Upper lobe of right lung (tissue), 1 donor: ENCODE measurements around the gene ZGPAT. TPM values are rescaled to one million over a fixed set of nuclear protein-coding genes. Genes with fewer than 3 reads are reported as not detected.

Experiments used
- ATAC-seq: fragments of 200-7000 bp; cut with Tn5 transposase; one replicate; pipeline ENCODE4 v1.9.1; 2020; ENCODE audit warnings: mild to moderate bottlenecking, moderate library complexity
- DNase-seq: peaks from one replicate; pipeline ENCODE4 v3.0.0-alpha.2; 2020
- H3K27ac ChIP-seq: fragments of 200-600 bp; one replicate; pipeline ENCODE4 v1.8.0; 2022
- H3K27me3 ChIP-seq: fragments of 200-600 bp; one replicate; pipeline ENCODE4 v1.8.0; 2022; ENCODE audit warnings: mild to moderate bottlenecking
- H3K36me3 ChIP-seq: fragments of 200-600 bp; one replicate; pipeline ENCODE4 v1.8.0; 2022
- H3K4me1 ChIP-seq: fragments of 200-600 bp; one replicate; pipeline ENCODE4 v1.8.0; 2022
- H3K4me3 ChIP-seq: fragments of 200-600 bp; one replicate; pipeline ENCODE4 v1.8.0; 2022; ENCODE audit warnings: mild to moderate bottlenecking
- H3K9me3 ChIP-seq: fragments of 200-600 bp; one replicate; pipeline ENCODE4 v1.8.0; 2022
- CTCF ChIP-seq: fragments of 200-600 bp; IDR thresholded peaks from one replicate; pipeline ENCODE4 v1.8.0; 2022; ENCODE audit warnings: antibody characterized with exemption
- intact Hi-C: fragments of 100-400 bp; cut with DNase I; formaldehyde crosslinking; loops from one replicate; pipeline ENCODE4 v1.11.0; 2022
- total RNA-seq: library from RNA; stranded (reverse); fragmentation: NEBNext Ultra II Directional; extraction: Animal tissue kit (Norgen Biotek cat#: 25700); gene quantifications from one replicate; pipeline ENCODE4 v1.2.1, GENCODE V29; 2021
- donor health status: DM: no; HTN: yes; CAD: no; lungs with severe emphysema.

The ZGPAT gene
- total RNA-seq, 1 donor from 2014 or later = 27.6 TPM

GRCh38 chr20:63705232-63706026 is 2.4 kb upstream of the ZGPAT start:
- intact Hi-C loops = no loop called here
- H3K4me1 ChIP-seq = peaks cover 24% of the 10 kb centered on the region
- H3K4me3 ChIP-seq = no peak overlapping the region
- no peak for TF ChIP-seq CTCF
- no peaks in the 10 kb centered on the region for H3K9me3 ChIP-seq
- ATAC-seq (no peak), DNase-seq (no peak)
- H3K27ac ChIP-seq = no peak overlapping the region
- H3K36me3 ChIP-seq = peaks cover 47% of the 10 kb centered on the region
- H3K27me3 ChIP-seq = no peaks in the 10 kb centered on the region

GRCh38 chr20:63706027-63706695 is 1.7 kb upstream of the ZGPAT start:
- H3K27ac ChIP-seq = peak overlapping the region; percentile 93
- peaks cover 53% of the 10 kb centered on the region for H3K36me3 ChIP-seq
- TF ChIP-seq CTCF = no peak
- peak overlapping the region; percentile 75 for H3K4me3 ChIP-seq
- no peaks in the 10 kb centered on the region for H3K9me3 ChIP-seq
- no peaks in the 10 kb centered on the region for H3K27me3 ChIP-seq
- ATAC-seq (no peak), DNase-seq (no peak)
- intact Hi-C loops = no loop called here
- H3K4me1 ChIP-seq = peaks cover 24% of the 10 kb centered on the region

GRCh38 chr20:63706852-63707557 is 834 bp upstream of the ZGPAT start:
- Histone ChIP-seq H3K27me3 (no peaks in the 10 kb centered on the region), H3K9me3 (no peaks in the 10 kb centered on the region), H3K36me3 (peaks cover 62% of the 10 kb centered on the region), H3K4me3 (peak overlapping the region; percentile 75), H3K27ac (peak overlapping the region; percentile 93), H3K4me1 (peaks cover 24% of the 10 kb centered on the region)
- intact Hi-C loops = no loop called here
- DNase-seq = peak; percentile 83
- ATAC-seq = peak; percentile 51
- TF ChIP-seq CTCF = peak; percentile 27

GRCh38 chr20:63708301-63709148 is 686 bp downstream of the ZGPAT start:
- intact Hi-C loops = no loop called here
- H3K4me1 ChIP-seq = peaks cover 24% of the 10 kb centered on the region
- ATAC-seq = no peak

More at GRCh38 chr20:63708301-63709148, 686 bp downstream of the ZGPAT start:
- no peak for TF ChIP-seq CTCF
- Histone ChIP-seq H3K9me3 (no peaks in the 10 kb centered on the region), H3K36me3 (peaks cover 73% of the 10 kb centered on the region), H3K27ac (peak overlapping the region; percentile 93), H3K27me3 (no peaks in the 10 kb centered on the region), H3K4me3 (peak overlapping the region; percentile 75)
- peak; percentile 66 for DNase-seq
